Common myeloid progenitor, CD34-positive (primary cell): ENCODE results near the gene PROM2.

ENCODE experiments used
- CTCF ChIA-PET: fragments of 350-600 bp; sonication (Branson Sonifier 250); formaldehyde crosslinking; loops from one replicate; lab custom pipeline; 2021; ENCODE audit warnings: antibody characterized with exemption; lab: Charles Lee
- POLR2A ChIA-PET: fragments of 350-600 bp; sonication (Branson Sonifier 250); formaldehyde crosslinking; loops from one replicate; lab custom pipeline; 2021; ENCODE audit warnings: antibody characterized with exemption; lab: Charles Lee
- DNase-seq, 3 donors: peaks; one replicate each; pipeline versions ENCODE4 v3.0.0 to v3.0.0-alpha.2; 2013
- H3K27ac ChIP-seq, 2 experiments: 1 replicate in 1 of 2; 2 replicates in 1 of 2; pipeline ENCODE4 v1.7.0; 2013; ENCODE audit warnings: inconsistent platforms in 2 of 2, low read length in 2 of 2, mild to moderate bottlenecking in 2 of 2, low read depth in 1 of 2, moderate library complexity in 1 of 2; ENCODE audit not compliant: severe bottlenecking in 2 of 2, insufficient read depth in 1 of 2, poor library complexity in 1 of 2
- H3K27me3 ChIP-seq, 5 experiments: replicated peaks in 2 of 5; 1 replicate in 3 of 5; 2 replicates in 2 of 5; pipeline versions ENCODE4 v1.6.1 to v1.7.0; 2013; ENCODE audit warnings: low read length in 4 of 5, mild to moderate bottlenecking in 2 of 5, moderate library complexity in 2 of 5, inconsistent platforms in 1 of 5; ENCODE audit not compliant: insufficient read depth in 5 of 5, control insufficient read depth in 4 of 5
- H3K36me3 ChIP-seq, 4 experiments: 1 replicate in 2 of 4; 2 replicates in 2 of 4; pipeline versions ENCODE4 v1.6.1 to v1.7.0; 2013; ENCODE audit warnings: low read length in 3 of 4, control low read depth in 1 of 4, mild to moderate bottlenecking in 1 of 4; ENCODE audit not compliant: control insufficient read depth in 4 of 4, insufficient read depth in 4 of 4
- H3K4me1 ChIP-seq, 4 experiments: 1 replicate in 3 of 4; 2 replicates in 1 of 4; pipeline versions ENCODE4 v1.6.1 to v1.7.1; 2013; ENCODE audit warnings: low read length in 3 of 4, mild to moderate bottlenecking in 3 of 4, control low read depth in 1 of 4, inconsistent platforms in 1 of 4, moderate library complexity in 1 of 4; ENCODE audit not compliant: control insufficient read depth in 4 of 4, insufficient read depth in 4 of 4; ENCODE audit errors: control extremely low read depth in 1 of 4
- H3K4me3 ChIP-seq, 7 experiments: 1 replicate in 4 of 7; 2 replicates in 3 of 7; pipeline versions ENCODE4 v1.5.1 to v1.7.0; 2013; ENCODE audit warnings: mild to moderate bottlenecking in 7 of 7, low read length in 6 of 7, moderate library complexity in 6 of 7, inconsistent platforms in 2 of 7, low read depth in 2 of 7, control low read depth in 1 of 7; ENCODE audit not compliant: insufficient read depth in 4 of 7, control insufficient read depth in 1 of 7; ENCODE audit errors: extremely low read depth in 1 of 7
- H3K9me3 ChIP-seq, 5 experiments: 1 replicate in 4 of 5; 2 replicates in 1 of 5; pipeline versions ENCODE4 v1.6.1 to v1.7.1; 2013; ENCODE audit warnings: low read length in 4 of 5, mild to moderate bottlenecking in 2 of 5, inconsistent platforms in 1 of 5, low read depth in 1 of 5, moderate library complexity in 1 of 5; ENCODE audit not compliant: control insufficient read depth in 4 of 5, insufficient read depth in 2 of 5; ENCODE audit errors: control extremely low read depth in 1 of 5
- WGBS: methylation state at CpG from one replicate; pipeline ENCODE4 v1.1.5; 2013; ENCODE audit not compliant: insufficient coverage; 5-methylcytosine and 5-hydroxymethylcytosine counted together

The PROM2 gene

GRCh38 chr2:95312543-95313201 lies 38.4 kb downstream of the PROM2 start:
- POLR2A ChIA-PET = no interaction called here
- no peak for DNase-seq
- 97% methylated on average over 15 of the region's 24 CpGs for WGBS
- Histone ChIP-seq H3K4me1 (peaks cover 0 to 3% (median 0%) of the 10 kb centered on the region in 4 experiments), H3K27ac (no peak overlapping the region), H3K27me3 (no peaks in the 10 kb centered on the region), H3K4me3 (no peak overlapping the region), H3K36me3 (no peaks in the 10 kb centered on the region), H3K9me3 (no peaks in the 10 kb centered on the region)
- CTCF ChIA-PET = interaction anchor here (1.7 kb wide), 1 partner anchor 81 kb away, joined by 6 read pairs; no protein-coding TSS in a partner anchor

- DNase-seq = no peak
- Histone ChIP-seq H3K9me3 (no peaks in the 10 kb centered on the region), H3K36me3 (no peaks in the 10 kb centered on the region), H3K4me1 (peaks cover 0 to 3% (median 0%) of the 10 kb centered on the region in 4 experiments), H3K27me3 (no peaks in the 10 kb centered on the region), H3K27ac (no peak overlapping the region), H3K4me3 (no peak overlapping the region)
- 97% methylated on average over 13 of the region's 16 CpGs for WGBS
- ChIA-PET CTCF (interaction anchor here (0.9 to 1.7 kb wide), 2 partner anchors 11 to 82 kb away, joined by 4 to 6 read pairs; no protein-coding TSS in a partner anchor), POLR2A (no interaction called here)
These were observed 39.3 kb downstream of the PROM2 start for GRCh38 chr2:95313296-95314131.

GRCh38 chr2:95314598-95314963 lies 40.3 kb downstream of the PROM2 start:
- CTCF ChIA-PET = interaction anchor here (1.0 kb wide), 1 partner anchor 83 kb away, joined by 5 read pairs; no protein-coding TSS in a partner anchor
- WGBS = 86% methylated on average over 9 of the region's 11 CpGs
- H3K36me3 ChIP-seq = no peaks in the 10 kb centered on the region

GRCh38 chr2:95314964-95315611 lies 40.8 kb downstream of the PROM2 start:
- Histone ChIP-seq H3K36me3 (no peaks in the 10 kb centered on the region), H3K9me3 (no peaks in the 10 kb centered on the region), H3K27ac (no peak overlapping the region), H3K4me3 (no peak overlapping the region), H3K4me1 (peaks cover 0 to 3% (median 0%) of the 10 kb centered on the region in 4 experiments), H3K27me3 (no peaks in the 10 kb centered on the region)
- peak in 2 of 3 donors; percentile 18 to 22 for DNase-seq
- WGBS = 86% methylated on average over 14 of the region's 16 CpGs
- ChIA-PET POLR2A (interaction anchor here (0.6 kb wide), 1 partner anchor 31 kb away, joined by 4 read pairs; no protein-coding TSS in a partner anchor), CTCF (interaction anchor here (1.0 to 1.5 kb wide), 2 partner anchors 84 to 293 kb away, joined by 4 to 5 read pairs; no protein-coding TSS in a partner anchor)

More at GRCh38 chr2:95314598-95314963, 40.3 kb downstream of the PROM2 start:
- H3K4me1 ChIP-seq = peaks cover 0 to 3% (median 0%) of the 10 kb centered on the region in 4 experiments
- no peak overlapping the region for H3K27ac ChIP-seq
- POLR2A ChIA-PET = no interaction called here
- H3K4me3 ChIP-seq = no peak overlapping the region
- no peak for DNase-seq
- no peaks in the 10 kb centered on the region for H3K9me3 ChIP-seq
- H3K27me3 ChIP-seq = no peaks in the 10 kb centered on the region

- Histone ChIP-seq H3K4me1 (peaks cover 0 to 3% (median 0%) of the 10 kb centered on the region in 4 experiments), H3K27me3 (no peaks in the 10 kb centered on the region), H3K9me3 (no peaks in the 10 kb centered on the region), H3K36me3 (no peaks in the 10 kb centered on the region), H3K27ac (no peak overlapping the region), H3K4me3 (no peak overlapping the region)
- 86% methylated on average over 16 of the region's 19 CpGs for WGBS
- no peak for DNase-seq
- ChIA-PET POLR2A (no interaction called here), CTCF (interaction anchor here (1.5 kb wide), 1 partner anchor 294 kb away, joined by 4 read pairs; no protein-coding TSS in a partner anchor)
These were observed 41.7 kb downstream of the PROM2 start for GRCh38 chr2:95315801-95316411.

GRCh38 chr2:95316466-95317122 lies 42.3 kb downstream of the PROM2 start:
- no peak overlapping the region for H3K27ac ChIP-seq
- no peaks in the 10 kb centered on the region for H3K9me3 ChIP-seq
- no peaks in the 10 kb centered on the region for H3K36me3 ChIP-seq
- 83% methylated on average over 7 of the region's 8 CpGs for WGBS
- no peak overlapping the region for H3K4me3 ChIP-seq
- CTCF ChIA-PET = interaction anchor here (1.0 to 1.5 kb wide), 2 partner anchors 23 to 294 kb away, joined by 3 to 4 read pairs; no protein-coding TSS in a partner anchor
- DNase-seq = no peak
- H3K4me1 ChIP-seq = peaks cover 0 to 3% (median 0%) of the 10 kb centered on the region in 4 experiments
- POLR2A ChIA-PET = no interaction called here
- H3K27me3 ChIP-seq = no peaks in the 10 kb centered on the region
